Lower leg skin (tissue), 4 donors: ENCODE data around the gene LIPG. TPM values are rescaled to one million over a fixed set of nuclear protein-coding genes. Genes with fewer than 3 reads are reported as not detected.
A peak's percentile ranks its signal among the peaks of the same experiment; 100 is the strongest.
"Not testable (repeated sequence)": the region's sequence is repeated elsewhere in the genome, so short reads cannot be mapped to it uniquely, and the experiment has no call there.

Experiments
- DNase-seq, 2 donors: peaks; one replicate each; pipeline ENCODE4 v3.0.0-alpha.2; 2019; ENCODE audit warnings: low spot score in 2 of 2
- H3K4me3 ChIP-seq: fragments of 200-600 bp; sonication (generic); 2 replicates; pipeline ENCODE4 v1.5.1; 2017; ENCODE audit warnings: mild to moderate bottlenecking, low read depth; ENCODE audit not compliant: poor library complexity, severe bottlenecking
- CTCF ChIP-seq, 3 donors: fragments of 450-650 bp; IDR thresholded peaks; one replicate each; pipeline ENCODE4 v1.5.1; 2016; ENCODE audit warnings: antibody characterized with exemption in 3 of 3, mild to moderate bottlenecking in 3 of 3, moderate library complexity in 2 of 3
- POLR2A ChIP-seq, 2 donors: fragments of 450-650 bp; IDR thresholded peaks; one replicate each; pipeline ENCODE4 v1.6.1; 2016 to 2017; ENCODE audit warnings: antibody characterized with exemption in 2 of 2, mild to moderate bottlenecking in 1 of 2, moderate library complexity in 1 of 2
- WGBS, 2 donors: methylation state at CpG; one replicate each; pipeline ENCODE4 v1.1.5; 2018; 5-methylcytosine and 5-hydroxymethylcytosine counted together
- intact Hi-C: fragments of 100-400 bp; cut with DNase I; formaldehyde crosslinking; loops from one replicate; pipeline ENCODE4 v1.15.0; 2023; ENCODE audit warnings: low total_unique reads
- total RNA-seq, 4 donors: library from RNA; depleted of rRNA; stranded (reverse); fragments of >200 nt; gene quantifications; one replicate each; pipeline ENCODE4 v1.1.0, GENCODE V29; 2016

The LIPG gene
- total RNA-seq, 4 donors from 2014 or later, result 0.23 to 3.6 (median 2.0) TPM

GRCh38 chr18:49550621-49551339 lies 11.1 kb upstream of the LIPG start:
- TF ChIP-seq POLR2A (IDR thresholded peaks at IDR 0.05) (no peak), CTCF (IDR thresholded peaks at IDR 0.05) (no peak)
- peak in 1 of 2 donors; percentile 64 for DNase-seq
- H3K4me3 ChIP-seq, result no peak overlapping the region
- 89 to 94% methylated on average over 6 of the region's 6 CpGs for WGBS, 2 donors
- intact Hi-C loops, result no loop called here

- WGBS, 2 donors, result 88% methylated on average over 4 of the region's 4 CpGs
- DNase-seq, result peak in 1 of 2 donors; percentile 7
- no peak for TF ChIP-seq POLR2A (IDR thresholded peaks at IDR 0.05)
- no peak for TF ChIP-seq CTCF (IDR thresholded peaks at IDR 0.05)
- intact Hi-C loops, result no loop called here
- H3K4me3 ChIP-seq, result no peak overlapping the region
These were observed 8.9 kb upstream of the LIPG start for GRCh38 chr18:49553003-49553402.

GRCh38 chr18:49555641-49556040 lies 6.2 kb upstream of the LIPG start:
- TF ChIP-seq CTCF (IDR thresholded peaks at IDR 0.05) (no peak), POLR2A (IDR thresholded peaks at IDR 0.05) (no peak)
- DNase-seq, result peak in 1 of 2 donors; percentile 72
- WGBS, 2 donors, result 85 to 88% methylated on average over 4 of the region's 4 CpGs
- intact Hi-C loops, result no loop called here
- H3K4me3 ChIP-seq, result no peak overlapping the region

- TF ChIP-seq CTCF (IDR thresholded peaks at IDR 0.05), result no peak
- intact Hi-C loops, result no loop called here
- WGBS, 2 donors, result 86 to 93% methylated on average over 3 of the region's 3 CpGs
- DNase-seq, result no peak
- no peak overlapping the region for H3K4me3 ChIP-seq
These were observed 3.5 kb upstream of the LIPG start for GRCh38 chr18:49558356-49558755.

GRCh38 chr18:49559326-49559931 lies 2.4 kb upstream of the LIPG start:
- DNase-seq, result peak in 1 of 2 donors; percentile 76
- intact Hi-C loops, H3K4me3 ChIP-seq: not testable (repeated sequence)
- 77 to 79% methylated on average over 16 of the region's 16 CpGs for WGBS, 2 donors

- H3K4me3 ChIP-seq, result no peak overlapping the region
- DNase-seq, result peak in 1 of 2 donors; percentile 7
- WGBS, 2 donors, result 16 to 25% methylated on average over 3 of the region's 3 CpGs
- TF ChIP-seq CTCF (IDR thresholded peaks at IDR 0.05) (no peak), POLR2A (IDR thresholded peaks at IDR 0.05) (no peak)
- intact Hi-C loops, result loop anchor here (5.0 kb wide), 1 partner anchor 292 kb away; no protein-coding TSS in a partner anchor
These were observed 1.6 kb upstream of the LIPG start for GRCh38 chr18:49560277-49560623.
